PC-9 (cell line): ENCODE measurements around the gene HS6ST1. TPM values are rescaled to one million over a fixed set of nuclear protein-coding genes. Genes with fewer than 3 reads are reported as not detected.

Source experiments
- BruUV-seq: library from RNA; stranded (reverse); fragments of 400-500 nt; replicated peaks from 2 replicates; lab custom pipeline; 2021; lab: Mats Ljungman, UMichigan
- CTCF ChIA-PET: fragments of 300-600 bp; sonication (Branson Sonifier 250); formaldehyde crosslinking; loops from one replicate; lab custom pipeline; 2022; ENCODE audit warnings: antibody characterized with exemption; lab: Charles Lee
- POLR2A ChIA-PET: fragments of 300-600 bp; sonication (Branson Sonifier 250); formaldehyde crosslinking; loops from one replicate; lab custom pipeline; 2022; ENCODE audit warnings: antibody characterized with exemption; ENCODE audit not compliant: unreplicated experiment; lab: Charles Lee
- DNase-seq, 2 experiments: peaks; one replicate each; pipeline versions ENCODE4 v3.0.0 to v3.0.0-alpha.2; 2015 to 2022; ENCODE audit warnings: mixed read lengths in 1 of 2
- H2AFZ ChIP-seq: fragments of 200-600 bp; sonication (generic); 2 replicates; pipeline ENCODE4 v1.8.1; 2017; ENCODE audit warnings: antibody characterized with exemption
- H3F3A ChIP-seq: fragments of 200-600 bp; sonication (generic); 2 replicates; pipeline ENCODE4 v1.8.1; 2017; ENCODE audit warnings: antibody characterized with exemption, mild to moderate bottlenecking, low read depth; ENCODE audit not compliant: insufficient read depth
- H3K27ac ChIP-seq: fragments of 200-600 bp; sonication (generic); 2 replicates; pipeline ENCODE4 v1.6.1; 2016; ENCODE audit warnings: mixed run types
- H3K27me3 ChIP-seq: fragments of 200-600 bp; sonication (generic); 2 replicates; pipeline ENCODE4 v1.6.1; 2016; ENCODE audit warnings: low read depth, mixed run types; ENCODE audit not compliant: insufficient read depth
- H3K36me3 ChIP-seq: fragments of 200-600 bp; sonication (generic); 2 replicates; pipeline ENCODE4 v1.6.1; 2016; ENCODE audit warnings: low read depth, mixed run types
- H3K4me1 ChIP-seq: fragments of 200-600 bp; sonication (generic); replicated peaks from 2 replicates; pipeline ENCODE4 v1.6.1; 2016; ENCODE audit warnings: mixed run types; ENCODE audit not compliant: insufficient read depth
- H3K4me2 ChIP-seq: fragments of 200-600 bp; sonication (generic); 2 replicates; pipeline ENCODE4 v1.6.1; 2017; ENCODE audit warnings: mixed run types
- H3K4me3 ChIP-seq: fragments of 200-600 bp; sonication (generic); 2 replicates; pipeline ENCODE4 v1.6.1; 2016; ENCODE audit warnings: mixed run types
- H3K79me2 ChIP-seq: fragments of 200-600 bp; sonication (generic); 2 replicates; pipeline ENCODE4 v1.6.1; 2017; ENCODE audit warnings: low read depth, mixed run types
- H3K9me2 ChIP-seq: fragments of 200-600 bp; sonication (generic); 2 replicates; pipeline ENCODE4 v1.8.1; 2017; ENCODE audit warnings: mild to moderate bottlenecking; ENCODE audit not compliant: insufficient read depth
- H3K9me3 ChIP-seq: fragments of 200-600 bp; sonication (generic); 2 replicates; pipeline ENCODE4 v1.8.1; 2016; ENCODE audit warnings: low read depth; ENCODE audit not compliant: insufficient read depth
- H4K20me1 ChIP-seq: fragments of 200-600 bp; sonication (generic); 2 replicates; pipeline ENCODE4 v1.8.1; 2017; ENCODE audit not compliant: insufficient read depth
- CTCF ChIP-seq: fragments of 200-600 bp; sonication (generic); conservative IDR thresholded peaks from 2 replicates; pipeline ENCODE4 v1.6.1; 2017; ENCODE audit warnings: mixed run types, antibody characterized with exemption, mild to moderate bottlenecking, moderate library complexity
- EZH2 ChIP-seq: fragments of 200-600 bp; sonication (generic); IDR thresholded peaks from 2 replicates; pipeline ENCODE4 v1.8.0; 2017; ENCODE audit warnings: antibody characterized with exemption, low read depth
- intact Hi-C: fragments of 100-400 bp; cut with micrococcal nuclease; formaldehyde crosslinking; loops from one replicate; pipeline ENCODE4 v1.10.0; 2022; ENCODE audit not compliant: unreplicated experiment
- total RNA-seq: library from RNA; stranded (reverse); gene quantifications from 2 replicates; pipeline ENCODE4 v1.2.3, GENCODE V29; 2021

The HS6ST1 gene
- total RNA-seq, 1 experiment from 2014 or later = 20.2 TPM

GRCh38 chr2:128299628-128300027 lies 19.0 kb downstream of the HS6ST1 start:
- ChIA-PET CTCF (no interaction called here), POLR2A (interaction anchor here (0.6 kb wide), 1 partner anchor 127 kb away, joined by 3 read pairs; no protein-coding TSS in a partner anchor)
- H3K27ac ChIP-seq = no peak overlapping the region
- no peak overlapping the region for H2AFZ ChIP-seq
- DNase-seq = no peak
- H4K20me1 ChIP-seq = peaks cover 76% of the 10 kb centered on the region
- no peak overlapping the region for H3K4me3 ChIP-seq
- peaks cover 7% of the 10 kb centered on the region; the same call in 1 of the 2 replicates for H3F3A ChIP-seq
- no peaks in the 10 kb centered on the region for H3K27me3 ChIP-seq
- peaks cover 35% of the 10 kb centered on the region for H3K4me1 ChIP-seq
- H3K9me3 ChIP-seq = no peaks in the 10 kb centered on the region
- H3K9me2 ChIP-seq = no peaks in the 10 kb centered on the region
- no peaks in the 10 kb centered on the region for H3K36me3 ChIP-seq
- no peak overlapping the region for H3K4me2 ChIP-seq
- no TSS peak for BruUV-seq
- peaks cover 85% of the 10 kb centered on the region for H3K79me2 ChIP-seq
- TF ChIP-seq CTCF = no peak
- no peak for TF ChIP-seq EZH2
- intact Hi-C loops = loop anchor here (10.0 kb wide), 1 partner anchor 775 kb away; the partner anchor contains the start of gene IWS1

- TF ChIP-seq CTCF (no peak), EZH2 (no peak)
- Histone ChIP-seq H3K4me1 (peaks cover 28% of the 10 kb centered on the region), H3K4me3 (no peak overlapping the region), H3K79me2 (peaks cover 79% of the 10 kb centered on the region), H3F3A (peaks cover 3% of the 10 kb centered on the region; the same call in 1 of the 2 replicates), H3K36me3 (no peaks in the 10 kb centered on the region), H3K27ac (no peak overlapping the region), H3K9me3 (no peaks in the 10 kb centered on the region), H3K27me3 (no peaks in the 10 kb centered on the region), H4K20me1 (peaks cover 70% of the 10 kb centered on the region), H3K4me2 (no peak overlapping the region), H3K9me2 (no peaks in the 10 kb centered on the region), H2AFZ (no peak overlapping the region)
- CTCF ChIA-PET = no interaction called here
- DNase-seq = no peak
- intact Hi-C loops = no loop called here
- POLR2A ChIA-PET = interaction anchor here (0.6 kb wide), 1 partner anchor 128 kb away, joined by 3 read pairs; no protein-coding TSS in a partner anchor
- no TSS peak for BruUV-seq
Measured at GRCh38 chr2:128298846-128299507, 19.7 kb downstream of the HS6ST1 start.

GRCh38 chr2:128298286-128298685 lies 20.4 kb downstream of the HS6ST1 start:
- DNase-seq = no peak
- H3K4me3 ChIP-seq = no peak overlapping the region
- H3K79me2 ChIP-seq = peaks cover 72% of the 10 kb centered on the region
- no peak overlapping the region for H2AFZ ChIP-seq
- no peak overlapping the region for H3K4me2 ChIP-seq
- no peak overlapping the region for H3K27ac ChIP-seq
- POLR2A ChIA-PET = no interaction called here
- BruUV-seq = no TSS peak
- H3F3A ChIP-seq = peaks cover 3% of the 10 kb centered on the region; the same call in 1 of the 2 replicates
- H4K20me1 ChIP-seq = peaks cover 67% of the 10 kb centered on the region
- H3K9me3 ChIP-seq = no peaks in the 10 kb centered on the region
- no peaks in the 10 kb centered on the region for H3K36me3 ChIP-seq
- no peaks in the 10 kb centered on the region for H3K27me3 ChIP-seq
- CTCF ChIA-PET = no interaction called here
- peaks cover 21% of the 10 kb centered on the region for H3K4me1 ChIP-seq
- intact Hi-C loops = no loop called here
- TF ChIP-seq CTCF (no peak), EZH2 (no peak)
- H3K9me2 ChIP-seq = no peaks in the 10 kb centered on the region
